ENCODE data around the gene ZNF772.

- TF ChIP-seq CTCF (IDR thresholded peaks at IDR 0.05), result no peak
- no peak for TF ChIP-seq POLR2A (IDR thresholded peaks at IDR 0.05)
Observed at GRCh38 chr19:57443121-57443696, 34.2 kb downstream of the ZNF772 start.

Measured in testis (tissue), 2 donors.